IMR-90 (cell line): ENCODE results near the gene BRDT. TPM values are rescaled to one million over a fixed set of nuclear protein-coding genes. Genes with fewer than 3 reads are reported as not detected.
A peak's percentile ranks its signal among the peaks of the same experiment; 100 is the strongest.

Source experiments
- ATAC-seq: fragments of 200-7000 bp; cut with Tn5 transposase; 2 replicates; pipeline ENCODE4 v1.9.1; 2020; ENCODE audit warnings: low read depth, mild to moderate bottlenecking, moderate library complexity
- BruUV-seq: library from RNA; stranded (reverse); fragments of 400-500 nt; replicated peaks from 2 replicates; lab custom pipeline; 2021; lab: Mats Ljungman, UMichigan
- CTCF ChIA-PET: fragments of 300-600 bp; formaldehyde crosslinking; extraction: SDS; loops from one replicate; lab custom pipeline; 2021; ENCODE audit warnings: antibody characterized with exemption; lab: Yijun Ruan, JAX
- POLR2A ChIA-PET: fragments of 300-600 bp; sonication (Branson Sonifier 250); formaldehyde crosslinking; loops from one replicate; lab custom pipeline; 2022; ENCODE audit warnings: antibody characterized with exemption; ENCODE audit not compliant: unreplicated experiment; lab: Charles Lee
- DNase-seq: peaks from one replicate; pipeline ENCODE4 v3.0.0; 2013
- H2AFZ ChIP-seq: replicated peaks from 2 replicates; pipeline ENCODE3; 2013; ENCODE audit warnings: low read length, mild to moderate bottlenecking; ENCODE audit not compliant: poor library complexity
- H2AK5ac ChIP-seq: 2 replicates; pipeline ENCODE4 v1.6.1; 2013; ENCODE audit warnings: low read depth, low read length, inconsistent platforms
- H2AK9ac ChIP-seq: replicated peaks from 2 replicates; pipeline ENCODE3; 2013; ENCODE audit warnings: mild to moderate bottlenecking, low read depth, low read length, moderate library complexity; ENCODE audit not compliant: poor library complexity
- H2BK120ac ChIP-seq: 2 replicates; pipeline ENCODE4 v1.6.1; 2013; ENCODE audit warnings: low read depth, low read length, inconsistent platforms
- H2BK15ac ChIP-seq: 3 replicates; pipeline ENCODE4 v1.6.1; 2013; ENCODE audit warnings: low read depth, low read length, inconsistent platforms
- H2BK20ac ChIP-seq: 2 replicates; pipeline ENCODE4 v1.6.1; 2013; ENCODE audit warnings: low read depth, mild to moderate bottlenecking, inconsistent platforms, low read length, moderate library complexity
- H2BK5ac ChIP-seq: 2 replicates; pipeline ENCODE4 v1.6.1; 2013; ENCODE audit warnings: mild to moderate bottlenecking, low read depth, low read length, inconsistent platforms; ENCODE audit not compliant: poor library complexity, severe bottlenecking
- H3K14ac ChIP-seq: replicated peaks from 2 replicates; pipeline ENCODE4 v1.6.1; 2013; ENCODE audit warnings: low read depth, low read length, inconsistent platforms
- H3K18ac ChIP-seq: 2 replicates; pipeline ENCODE4 v1.6.1; 2013; ENCODE audit warnings: low read depth, low read length, control low read depth
- H3K23ac ChIP-seq: 2 replicates; pipeline ENCODE4 v1.6.1; 2013; ENCODE audit warnings: low read depth, low read length, inconsistent platforms
- H3K27ac ChIP-seq: 2 replicates; pipeline ENCODE4 v1.5.1; 2013; ENCODE audit warnings: mild to moderate bottlenecking, control low read depth, low read length; ENCODE audit not compliant: insufficient read depth
- H3K27me3 ChIP-seq: 2 replicates; pipeline ENCODE4 v1.6.1; 2013; ENCODE audit warnings: low read length; ENCODE audit not compliant: control insufficient read depth, insufficient read depth
- H3K36me3 ChIP-seq: 2 replicates; pipeline ENCODE4 v1.6.1; 2013; ENCODE audit warnings: low read length, mixed read lengths; ENCODE audit not compliant: control insufficient read depth, insufficient read depth
- H3K4ac ChIP-seq: 2 replicates; pipeline ENCODE4 v1.6.1; 2013; ENCODE audit warnings: low read depth, low read length, inconsistent platforms
- H3K4me1 ChIP-seq: 2 replicates; pipeline ENCODE4 v1.6.1; 2013; ENCODE audit warnings: low read length, mixed read lengths; ENCODE audit not compliant: control insufficient read depth, insufficient read depth
- H3K4me2 ChIP-seq: 2 replicates; pipeline ENCODE4 v1.6.1; 2013; ENCODE audit warnings: low read depth, mild to moderate bottlenecking, control low read depth, low read length, moderate library complexity
- H3K4me3 ChIP-seq: 2 replicates; pipeline ENCODE4 v1.5.1; 2013; ENCODE audit warnings: low read depth, mild to moderate bottlenecking, control low read depth, low read length, moderate library complexity; ENCODE audit not compliant: insufficient read depth
- H3K56ac ChIP-seq: 2 replicates; pipeline ENCODE4 v1.6.1; 2013; ENCODE audit warnings: low read length, inconsistent platforms; ENCODE audit not compliant: insufficient read depth; ENCODE audit errors: extremely low read depth
- H3K79me1 ChIP-seq, 2 experiments: 2 replicates each; pipeline ENCODE4 v1.6.1; 2013; ENCODE audit warnings: low read length in 2 of 2, inconsistent platforms in 1 of 2, low read depth in 1 of 2
- H3K9ac ChIP-seq: 2 replicates; pipeline ENCODE4 v1.6.1; 2013; ENCODE audit warnings: low read depth, low read length, control low read depth
- H3K9me1 ChIP-seq: 2 replicates; pipeline ENCODE4 v1.6.1; 2013; ENCODE audit warnings: low read length, inconsistent platforms; ENCODE audit not compliant: insufficient read depth
- H3K9me3 ChIP-seq: 2 replicates; pipeline ENCODE4 v1.6.1; 2013; ENCODE audit warnings: low read length; ENCODE audit not compliant: control insufficient read depth, insufficient read depth
- H4K20me1 ChIP-seq: 2 replicates; pipeline ENCODE4 v1.6.1; 2013; ENCODE audit warnings: low read length, inconsistent platforms; ENCODE audit not compliant: insufficient read depth
- H4K5ac ChIP-seq: 2 replicates; pipeline ENCODE4 v1.6.1; 2013; ENCODE audit warnings: mild to moderate bottlenecking, low read depth, low read length, control low read depth
- H4K8ac ChIP-seq, 2 experiments: 2 replicates each; pipeline ENCODE4 v1.6.1; 2013; ENCODE audit warnings: low read depth in 2 of 2, low read length in 2 of 2, control low read depth in 1 of 2, inconsistent platforms in 1 of 2
- H4K91ac ChIP-seq: 2 replicates; pipeline ENCODE4 v1.6.1; 2013; ENCODE audit warnings: low read depth, low read length, inconsistent platforms; ENCODE audit not compliant: insufficient read depth
- BHLHE40 ChIP-seq: fragments of 150-350 bp; IDR thresholded peaks from 2 replicates; pipeline ENCODE4 v1.6.1; 2016; ENCODE audit warnings: mild to moderate bottlenecking, low read depth, low read length
- CEBPB ChIP-seq: IDR thresholded peaks from 2 replicates; pipeline ENCODE4 v1.6.1; 2012; ENCODE audit warnings: low read depth, low read length, improper control_type of control experiment
- CHD1 ChIP-seq: IDR thresholded peaks from 2 replicates; pipeline ENCODE4 v1.6.1; 2012; ENCODE audit warnings: low read depth, low read length, improper control_type of control experiment
- FOS ChIP-seq: fragments of 150-350 bp; IDR thresholded peaks from 2 replicates; pipeline ENCODE4 v1.6.1; 2016; ENCODE audit warnings: low read depth, low read length
- MAFK ChIP-seq: IDR thresholded peaks from 2 replicates; pipeline ENCODE4 v1.6.1; 2012; ENCODE audit warnings: low read depth, low read length, improper control_type of control experiment
- MAZ ChIP-seq: IDR thresholded peaks from 2 replicates; pipeline ENCODE4 v1.6.1; 2012; ENCODE audit warnings: low read depth, mild to moderate bottlenecking, low read length, improper control_type of control experiment, moderate library complexity, borderline replicate concordance
- MXI1 ChIP-seq: IDR thresholded peaks from 2 replicates; pipeline ENCODE4 v1.6.1; 2012; ENCODE audit warnings: low read depth, mild to moderate bottlenecking, low read length, moderate library complexity, borderline replicate concordance
- POLR2A ChIP-seq: IDR thresholded peaks from 2 replicates; pipeline ENCODE4 v1.6.1; 2012; ENCODE audit warnings: mild to moderate bottlenecking, low read depth, low read length
- RAD21 ChIP-seq: IDR thresholded peaks from 2 replicates; pipeline ENCODE4 v1.6.1; 2012; ENCODE audit warnings: low read length, improper control_type of control experiment
- RCOR1 ChIP-seq: IDR thresholded peaks from 2 replicates; pipeline ENCODE4 v1.6.1; 2012; ENCODE audit warnings: mild to moderate bottlenecking, low read length, improper control_type of control experiment; ENCODE audit not compliant: insufficient replicate concordance
- RFX5 ChIP-seq: IDR thresholded peaks from 2 replicates; pipeline ENCODE4 v1.8.0; 2012; ENCODE audit warnings: low read depth, mild to moderate bottlenecking, low read length, moderate library complexity
- SMC3 ChIP-seq: fragments of 150-350 bp; IDR thresholded peaks from 2 replicates; pipeline ENCODE4 v1.6.1; 2016; ENCODE audit warnings: low read depth, mild to moderate bottlenecking, antibody characterized with exemption, low read length, moderate library complexity
- WGBS, 2 experiments: methylation state at CpG; one replicate each; pipeline versions ENCODE4 v1.1.5 to v1.1.7; 2013; ENCODE audit warnings: missing lambda C conversion rate in 2 of 2; ENCODE audit not compliant: insufficient read length in 1 of 2; ENCODE audit errors: extremely low coverage in 2 of 2; 5-methylcytosine and 5-hydroxymethylcytosine counted together
- dilution Hi-C: fragments of 300-500 bp; cut with HindIII; formaldehyde crosslinking; loops from one replicate; pipeline ENCODE4 v1.14.3; 2018; ENCODE audit warnings: low sequenced_read_pairs; ENCODE audit not compliant: unreplicated experiment
- in situ Hi-C: fragments of 300-500 bp; cut with MboI; formaldehyde crosslinking; loops from 3 replicates; pipeline ENCODE4 v1.14.3; 2019; ENCODE audit warnings: low sequenced_read_pairs, inconsistent platforms, mixed read lengths
- intact Hi-C: fragments of 100-400 bp; cut with micrococcal nuclease; formaldehyde crosslinking; loops from 2 replicates; pipeline ENCODE4 v1.10.0; 2022
- polyA plus RNA-seq, 3 experiments: library from polyadenylated mRNA; depleted of rRNA; stranded (reverse); fragments of >200 nt; gene quantifications; 2 replicates each; pipeline ENCODE4 v1.2.3, GENCODE V29; 2012; ENCODE audit warnings: low replicate concordance in 1 of 3
- total RNA-seq: library from RNA; depleted of rRNA; stranded (reverse); fragments of >200 nt; gene quantifications from 2 replicates; pipeline ENCODE4 v1.2.3, GENCODE V29; 2012
- TF ChIP-seq, protein P1 (sequence below): fragments of 150-350 bp; IDR thresholded peaks from 2 replicates; pipeline ENCODE4 v1.6.1; 2017; ENCODE audit warnings: mild to moderate bottlenecking, antibody characterized with exemption, low read length, low read depth
- TF ChIP-seq, protein P2 (sequence below): fragments of 150-350 bp; IDR thresholded peaks from 2 replicates; pipeline ENCODE4 v1.6.1; 2016; ENCODE audit warnings: low read depth, mild to moderate bottlenecking, low read length, moderate library complexity, borderline replicate concordance

BRDT gene
- total and polyA plus RNA-seq, 2 of the 4 experiments (the other 2 are of a cell fraction): not detected

DNA sequence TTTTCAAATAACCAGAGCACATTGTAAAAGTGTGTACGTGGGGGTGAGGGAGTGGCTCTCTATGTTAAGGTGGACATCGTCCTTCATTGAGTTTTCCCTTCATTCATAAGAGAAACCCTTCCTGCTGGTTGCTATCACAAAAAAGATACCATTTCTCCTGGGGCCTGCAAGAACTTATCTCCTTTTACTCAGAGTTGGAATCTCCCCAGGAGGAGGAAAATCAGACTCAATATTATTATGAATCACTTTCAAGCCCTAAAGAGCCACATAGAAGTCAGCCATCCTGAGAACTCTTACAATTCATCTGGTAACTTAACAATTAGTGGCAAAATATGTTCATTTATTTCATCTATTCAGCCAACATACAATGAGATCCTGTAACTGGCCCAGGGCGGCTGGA is 36.2 kb upstream of the BRDT start:
- no peak overlapping the region for H3K14ac ChIP-seq
- H2BK15ac ChIP-seq: no peak overlapping the region
- no CpG with 5 or more reads among the region's 3 CpGs for WGBS, 2 experiments
- no peak overlapping the region for H2AFZ ChIP-seq
- ATAC-seq (no peak), DNase-seq (peak; percentile 55)
- H3K79me1 ChIP-seq: no peaks in the 10 kb centered on the region
- no peak overlapping the region for H2AK9ac ChIP-seq
- no peak overlapping the region for H3K4me2 ChIP-seq
- H4K8ac ChIP-seq: no peak overlapping the region
- no peak overlapping the region for H3K9ac ChIP-seq
- no peaks in the 10 kb centered on the region for H3K9me3 ChIP-seq
- no peak overlapping the region for H3K4ac ChIP-seq
- no peak overlapping the region for H2BK20ac ChIP-seq
- TF ChIP-seq, protein P1, sequence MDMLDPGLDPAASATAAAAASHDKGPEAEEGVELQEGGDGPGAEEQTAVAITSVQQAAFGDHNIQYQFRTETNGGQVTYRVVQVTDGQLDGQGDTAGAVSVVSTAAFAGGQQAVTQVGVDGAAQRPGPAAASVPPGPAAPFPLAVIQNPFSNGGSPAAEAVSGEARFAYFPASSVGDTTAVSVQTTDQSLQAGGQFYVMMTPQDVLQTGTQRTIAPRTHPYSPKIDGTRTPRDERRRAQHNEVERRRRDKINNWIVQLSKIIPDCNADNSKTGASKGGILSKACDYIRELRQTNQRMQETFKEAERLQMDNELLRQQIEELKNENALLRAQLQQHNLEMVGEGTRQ: no peak
- TF ChIP-seq CHD1 (no peak), POLR2A (no peak), MAZ (no peak), MXI1 (no peak), RFX5 (no peak), SMC3 (no peak), CEBPB (no peak), FOS (no peak), RAD21 (no peak), MAFK (no peak), RCOR1 (no peak), BHLHE40 (no peak)
- TF ChIP-seq, protein P2, sequence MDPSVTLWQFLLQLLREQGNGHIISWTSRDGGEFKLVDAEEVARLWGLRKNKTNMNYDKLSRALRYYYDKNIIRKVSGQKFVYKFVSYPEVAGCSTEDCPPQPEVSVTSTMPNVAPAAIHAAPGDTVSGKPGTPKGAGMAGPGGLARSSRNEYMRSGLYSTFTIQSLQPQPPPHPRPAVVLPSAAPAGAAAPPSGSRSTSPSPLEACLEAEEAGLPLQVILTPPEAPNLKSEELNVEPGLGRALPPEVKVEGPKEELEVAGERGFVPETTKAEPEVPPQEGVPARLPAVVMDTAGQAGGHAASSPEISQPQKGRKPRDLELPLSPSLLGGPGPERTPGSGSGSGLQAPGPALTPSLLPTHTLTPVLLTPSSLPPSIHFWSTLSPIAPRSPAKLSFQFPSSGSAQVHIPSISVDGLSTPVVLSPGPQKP: no peak
- no peaks in the 10 kb centered on the region for H3K27me3 ChIP-seq
- no peak overlapping the region for H4K91ac ChIP-seq
- intact Hi-C loops (no loop called here), dilution Hi-C loops (no loop called here), in situ Hi-C loops (no loop called here)
- H3K23ac ChIP-seq: no peak overlapping the region
- H3K4me1 ChIP-seq: no peaks in the 10 kb centered on the region
- ChIA-PET CTCF (no interaction called here), POLR2A (no interaction called here)
- H4K20me1 ChIP-seq: no peaks in the 10 kb centered on the region
- no peaks in the 10 kb centered on the region for H3K36me3 ChIP-seq
- no peak overlapping the region for H3K56ac ChIP-seq
- no peaks in the 10 kb centered on the region for H3K9me1 ChIP-seq
- no peak overlapping the region for H2BK5ac ChIP-seq
- no TSS peak for BruUV-seq
- no peak overlapping the region for H2BK120ac ChIP-seq
- no peak overlapping the region for H4K5ac ChIP-seq
- no peak overlapping the region for H2AK5ac ChIP-seq
- no peak overlapping the region for H3K27ac ChIP-seq
- no peak overlapping the region for H3K4me3 ChIP-seq
- H3K18ac ChIP-seq: no peak overlapping the region
